HUES48 (cell line): Measurements from ENCODE around the gene LRIG3.

Experiments
- H3K27ac ChIP-seq: one replicate; pipeline ENCODE4 v1.7.0; 2013; ENCODE audit warnings: low read depth, low read length, inconsistent platforms
- H3K27me3 ChIP-seq: 2 replicates; pipeline ENCODE4 v1.6.1; 2013; ENCODE audit warnings: mild to moderate bottlenecking, low read length; ENCODE audit not compliant: control insufficient read depth, insufficient read depth
- H3K36me3 ChIP-seq: 2 replicates; pipeline ENCODE4 v1.6.1; 2013; ENCODE audit warnings: low read length; ENCODE audit not compliant: control insufficient read depth, insufficient read depth
- H3K4me1 ChIP-seq: 2 replicates; pipeline ENCODE4 v1.6.1; 2013; ENCODE audit warnings: mild to moderate bottlenecking, low read length; ENCODE audit not compliant: control insufficient read depth, insufficient read depth
- H3K4me3 ChIP-seq: 2 replicates; pipeline ENCODE4 v1.5.1; 2013; ENCODE audit warnings: mild to moderate bottlenecking, low read depth, low read length
- H3K9ac ChIP-seq: 2 replicates; pipeline ENCODE4 v1.6.1; 2013; ENCODE audit warnings: mild to moderate bottlenecking, low read depth, low read length, moderate library complexity
- H3K9me3 ChIP-seq: 2 replicates; pipeline ENCODE4 v1.6.1; 2013; ENCODE audit warnings: low read length; ENCODE audit not compliant: control insufficient read depth, insufficient read depth

Gene LRIG3, protein sequence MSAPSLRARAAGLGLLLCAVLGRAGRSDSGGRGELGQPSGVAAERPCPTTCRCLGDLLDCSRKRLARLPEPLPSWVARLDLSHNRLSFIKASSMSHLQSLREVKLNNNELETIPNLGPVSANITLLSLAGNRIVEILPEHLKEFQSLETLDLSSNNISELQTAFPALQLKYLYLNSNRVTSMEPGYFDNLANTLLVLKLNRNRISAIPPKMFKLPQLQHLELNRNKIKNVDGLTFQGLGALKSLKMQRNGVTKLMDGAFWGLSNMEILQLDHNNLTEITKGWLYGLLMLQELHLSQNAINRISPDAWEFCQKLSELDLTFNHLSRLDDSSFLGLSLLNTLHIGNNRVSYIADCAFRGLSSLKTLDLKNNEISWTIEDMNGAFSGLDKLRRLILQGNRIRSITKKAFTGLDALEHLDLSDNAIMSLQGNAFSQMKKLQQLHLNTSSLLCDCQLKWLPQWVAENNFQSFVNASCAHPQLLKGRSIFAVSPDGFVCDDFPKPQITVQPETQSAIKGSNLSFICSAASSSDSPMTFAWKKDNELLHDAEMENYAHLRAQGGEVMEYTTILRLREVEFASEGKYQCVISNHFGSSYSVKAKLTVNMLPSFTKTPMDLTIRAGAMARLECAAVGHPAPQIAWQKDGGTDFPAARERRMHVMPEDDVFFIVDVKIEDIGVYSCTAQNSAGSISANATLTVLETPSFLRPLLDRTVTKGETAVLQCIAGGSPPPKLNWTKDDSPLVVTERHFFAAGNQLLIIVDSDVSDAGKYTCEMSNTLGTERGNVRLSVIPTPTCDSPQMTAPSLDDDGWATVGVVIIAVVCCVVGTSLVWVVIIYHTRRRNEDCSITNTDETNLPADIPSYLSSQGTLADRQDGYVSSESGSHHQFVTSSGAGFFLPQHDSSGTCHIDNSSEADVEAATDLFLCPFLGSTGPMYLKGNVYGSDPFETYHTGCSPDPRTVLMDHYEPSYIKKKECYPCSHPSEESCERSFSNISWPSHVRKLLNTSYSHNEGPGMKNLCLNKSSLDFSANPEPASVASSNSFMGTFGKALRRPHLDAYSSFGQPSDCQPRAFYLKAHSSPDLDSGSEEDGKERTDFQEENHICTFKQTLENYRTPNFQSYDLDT

DNA sequence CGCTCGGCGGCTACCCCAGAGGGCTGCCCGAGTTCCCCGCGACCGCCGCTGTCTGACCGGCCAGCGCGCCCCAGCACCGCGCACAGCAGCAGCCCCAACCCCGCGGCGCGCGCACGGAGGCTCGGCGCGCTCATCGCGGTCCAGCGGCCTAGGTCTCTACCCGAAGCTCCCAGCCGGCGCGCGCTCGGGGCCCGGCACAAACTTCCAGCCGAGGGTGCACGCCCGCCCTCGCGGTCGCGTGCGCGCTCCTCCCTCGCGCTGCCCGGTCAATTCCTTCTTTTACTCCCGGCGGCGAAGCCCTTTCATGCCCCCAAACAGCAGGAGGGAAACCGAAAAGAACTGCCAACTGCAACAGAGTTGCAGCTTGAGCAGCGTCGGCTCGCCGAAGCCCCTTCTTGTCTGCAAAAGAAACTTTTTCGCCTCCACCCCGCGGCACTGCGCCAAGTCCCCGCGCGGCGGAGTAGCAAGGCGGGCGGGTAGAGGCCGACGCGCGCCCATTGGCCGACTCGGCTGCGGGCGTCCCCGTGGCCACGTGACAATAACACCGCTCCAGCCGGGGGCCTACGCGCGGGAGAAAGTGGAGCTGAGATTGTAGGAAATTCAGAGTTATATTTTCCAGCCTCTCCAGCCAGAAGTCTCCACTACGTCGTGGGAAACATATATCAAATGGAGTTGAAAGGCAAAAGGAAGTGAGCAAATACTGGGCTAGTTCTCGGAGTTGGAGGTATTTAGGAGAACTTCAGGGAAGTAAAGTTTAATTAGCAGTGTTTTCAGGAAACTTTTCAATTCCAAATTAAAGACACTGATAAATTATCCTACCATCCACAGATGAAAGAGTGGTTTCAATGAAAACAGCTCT is at the start of gene LRIG3:
Gene LRIG3 (minus strand): TSS at position 403 of the 859 bp plus-strand sequence. CDS start 269 bp downstream, at position 134.
- Histone ChIP-seq H3K9ac (peak within 1 kb of the TSS; percentile 71), H3K27me3 (peaks cover 21% of the 10 kb centered on the region), H3K36me3 (no peaks in the 10 kb centered on the region), H3K4me3 (peak within 1 kb of the TSS; percentile 82), H3K27ac (peak within 1 kb of the TSS; percentile 87), H3K9me3 (no peaks in the 10 kb centered on the region), H3K4me1 (peaks cover 43% of the 10 kb centered on the region)

GRCh38 chr12:58969237-58969636 is 48.9 kb upstream of the LRIG3 start:
- Histone ChIP-seq H3K9me3 (no peaks in the 10 kb centered on the region), H3K9ac (no peak overlapping the region), H3K4me3 (no peak overlapping the region), H3K27ac (no peak overlapping the region), H3K4me1 (no peaks in the 10 kb centered on the region), H3K27me3 (no peaks in the 10 kb centered on the region), H3K36me3 (no peaks in the 10 kb centered on the region)

DNA sequence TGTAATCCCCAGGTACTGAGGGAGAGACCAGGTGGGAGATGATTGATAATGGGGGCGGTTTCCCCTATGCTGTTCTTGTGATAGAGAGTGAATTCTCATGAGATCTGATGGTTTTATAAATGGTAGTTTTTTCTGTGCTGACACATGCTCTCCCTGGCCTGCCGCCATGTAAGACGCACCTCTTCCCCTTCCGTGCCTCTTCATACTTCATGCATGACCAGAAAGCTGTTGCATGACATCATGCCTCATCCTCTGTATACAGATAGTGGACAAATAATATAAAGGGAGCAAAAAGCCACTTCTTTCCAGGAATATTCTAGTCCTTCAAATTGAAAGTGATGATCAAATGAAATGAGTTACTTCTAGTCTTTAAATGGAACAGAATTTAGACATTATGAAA is 47.3 kb upstream of the LRIG3 start:
- no peaks in the 10 kb centered on the region for H3K4me1 ChIP-seq
- no peaks in the 10 kb centered on the region for H3K36me3 ChIP-seq
- H3K9me3 ChIP-seq, result no peaks in the 10 kb centered on the region
- no peak overlapping the region for H3K4me3 ChIP-seq
- no peaks in the 10 kb centered on the region for H3K27me3 ChIP-seq
- H3K9ac ChIP-seq, result no peak overlapping the region
- no peak overlapping the region for H3K27ac ChIP-seq

- no peaks in the 10 kb centered on the region for H3K4me1 ChIP-seq
- H3K36me3 ChIP-seq, result no peaks in the 10 kb centered on the region
- no peak overlapping the region for H3K9ac ChIP-seq
- no peaks in the 10 kb centered on the region for H3K27me3 ChIP-seq
- no peak overlapping the region for H3K4me3 ChIP-seq
- no peak overlapping the region for H3K27ac ChIP-seq
- H3K9me3 ChIP-seq, result no peaks in the 10 kb centered on the region
Observed at GRCh38 chr12:58966939-58967338, 46.6 kb upstream of the LRIG3 start.

GRCh38 chr12:58965568-58965967 is 45.3 kb upstream of the LRIG3 start:
- Histone ChIP-seq H3K9me3 (no peaks in the 10 kb centered on the region), H3K36me3 (no peaks in the 10 kb centered on the region), H3K4me1 (no peaks in the 10 kb centered on the region), H3K27ac (no peak overlapping the region), H3K9ac (no peak overlapping the region), H3K27me3 (no peaks in the 10 kb centered on the region), H3K4me3 (no peak overlapping the region)

- Histone ChIP-seq H3K9ac (no peak overlapping the region), H3K9me3 (no peaks in the 10 kb centered on the region), H3K27me3 (no peaks in the 10 kb centered on the region), H3K4me3 (no peak overlapping the region), H3K4me1 (no peaks in the 10 kb centered on the region), H3K36me3 (no peaks in the 10 kb centered on the region), H3K27ac (no peak overlapping the region)
Observed at GRCh38 chr12:58963844-58964243, 43.5 kb upstream of the LRIG3 start.

DNA sequence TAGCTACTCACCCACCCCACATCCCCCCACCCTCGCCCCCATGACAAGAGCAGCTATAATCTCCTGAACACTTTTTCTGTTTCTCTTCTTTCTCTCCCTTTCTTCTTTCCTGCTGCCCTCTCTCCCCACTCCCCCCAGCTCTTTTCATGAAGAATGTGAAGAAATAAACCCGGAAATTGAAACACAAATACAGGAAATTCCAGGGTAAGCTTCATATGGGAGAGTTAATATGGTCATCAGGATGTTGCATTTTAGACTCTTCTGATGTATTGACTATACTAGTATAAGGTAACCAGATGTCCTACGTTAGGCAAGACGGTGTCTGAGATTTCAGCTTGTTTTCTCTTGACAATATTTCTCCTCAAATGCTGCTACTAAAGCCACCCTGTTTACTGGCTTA is 41.6 kb upstream of the LRIG3 start:
- Histone ChIP-seq H3K4me1 (peaks cover 5% of the 10 kb centered on the region), H3K27me3 (no peaks in the 10 kb centered on the region), H3K4me3 (no peak overlapping the region), H3K9me3 (no peaks in the 10 kb centered on the region), H3K36me3 (no peaks in the 10 kb centered on the region), H3K27ac (no peak overlapping the region), H3K9ac (no peak overlapping the region)

GRCh38 chr12:58961166-58961565 is 40.9 kb upstream of the LRIG3 start:
- no peak overlapping the region for H3K27ac ChIP-seq
- no peaks in the 10 kb centered on the region for H3K36me3 ChIP-seq
- no peaks in the 10 kb centered on the region for H3K9me3 ChIP-seq
- no peak overlapping the region for H3K9ac ChIP-seq
- peaks cover 11% of the 10 kb centered on the region for H3K4me1 ChIP-seq
- H3K27me3 ChIP-seq, result no peaks in the 10 kb centered on the region
- H3K4me3 ChIP-seq, result no peak overlapping the region

DNA sequence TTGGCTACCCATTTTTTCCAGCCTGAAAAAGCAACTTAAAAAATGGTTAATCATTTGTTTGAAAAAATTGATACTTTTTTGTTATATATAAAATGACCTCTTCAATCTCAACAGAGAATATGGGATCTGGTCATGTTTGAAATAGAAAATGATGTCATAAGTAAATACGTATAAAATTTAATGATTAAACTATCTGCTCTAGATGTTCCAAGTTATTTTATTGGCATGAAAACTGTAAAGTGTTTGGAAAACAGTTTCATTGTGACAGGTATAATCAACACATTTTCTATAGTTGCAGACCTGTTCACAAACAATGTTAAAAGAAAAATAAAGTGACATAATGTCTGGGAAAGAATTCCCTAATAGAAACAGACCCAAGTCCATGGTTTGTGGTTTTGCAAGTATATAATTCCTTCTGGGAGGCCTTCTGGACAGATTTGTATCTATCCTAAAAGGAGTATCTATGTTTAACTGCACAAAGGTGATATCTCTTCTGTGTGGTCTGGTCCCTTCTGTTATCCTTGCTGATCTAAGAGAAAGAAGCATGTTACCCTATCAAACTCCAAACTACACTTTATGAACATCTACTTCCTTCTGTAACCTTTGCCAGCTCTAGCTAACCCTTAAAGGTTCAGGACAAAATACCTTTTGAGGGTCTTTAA is 39.5 kb upstream of the LRIG3 start:
- Histone ChIP-seq H3K36me3 (no peaks in the 10 kb centered on the region), H3K27ac (no peak overlapping the region), H3K4me3 (no peak overlapping the region), H3K4me1 (peaks cover 13% of the 10 kb centered on the region), H3K9me3 (no peaks in the 10 kb centered on the region), H3K9ac (no peak overlapping the region), H3K27me3 (no peaks in the 10 kb centered on the region)

DNA sequence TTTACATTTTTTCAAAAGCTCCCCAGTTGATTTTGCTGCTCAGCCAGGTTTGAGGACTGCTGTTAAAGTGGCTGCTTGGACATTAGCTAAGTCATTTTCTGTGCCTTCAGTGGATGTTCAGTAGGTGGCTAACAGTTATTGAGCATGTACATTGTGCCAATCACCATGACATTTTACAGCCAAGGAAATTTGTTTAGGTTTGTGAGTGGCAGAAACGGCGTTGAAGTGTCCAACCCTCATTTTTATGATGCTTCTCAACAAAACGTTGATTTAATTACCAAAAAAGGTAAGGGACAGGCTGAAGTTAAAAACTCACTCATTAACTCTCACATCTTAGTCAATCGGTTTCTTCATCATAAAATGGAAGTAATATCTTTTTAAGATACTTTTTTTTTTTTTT is 37.0 kb upstream of the LRIG3 start:
- peaks cover 13% of the 10 kb centered on the region for H3K4me1 ChIP-seq
- no peaks in the 10 kb centered on the region for H3K9me3 ChIP-seq
- H3K36me3 ChIP-seq, result no peaks in the 10 kb centered on the region
- H3K27ac ChIP-seq, result no peak overlapping the region
- no peaks in the 10 kb centered on the region for H3K27me3 ChIP-seq
- H3K9ac ChIP-seq, result no peak overlapping the region
- H3K4me3 ChIP-seq, result no peak overlapping the region
